HepG2 (cell line): ENCODE results near the gene TTBK2. TPM values are rescaled to one million over a fixed set of nuclear protein-coding genes. Genes with fewer than 3 reads are reported as not detected.
A peak's percentile ranks its signal among the peaks of the same experiment; 100 is the strongest.

ENCODE experiments used
- ARHGAP35 ChIP-seq: sonication (generic); formaldehyde crosslinking; IDR thresholded peaks from 2 replicates; pipeline ENCODE4 v1.9.0; 2022; ENCODE audit warnings: mild to moderate bottlenecking, inconsistent platforms, moderate library complexity, missing genetic modification reagents, borderline replicate concordance
- ASH2L ChIP-seq: fragments of 300-600, 200-600 bp; sonication (generic); IDR thresholded peaks from 2 replicates; pipeline ENCODE4 v1.7.0; 2017; ENCODE audit warnings: low read depth, mild to moderate bottlenecking, moderate library complexity, mixed read lengths, low read length; ENCODE audit not compliant: insufficient read length
- IKZF4 ChIP-seq: sonication (generic); formaldehyde crosslinking; IDR thresholded peaks from 2 replicates; pipeline ENCODE4 v1.5.1; 2020; ENCODE audit warnings: borderline replicate concordance, mild to moderate bottlenecking, low read depth, missing genetic modification reagents; ENCODE audit errors: not compliant biosample characterization
- MED1 ChIP-seq: sonication (generic); formaldehyde crosslinking; IDR thresholded peaks from 2 replicates; pipeline ENCODE4 v1.4.0; 2020; ENCODE audit warnings: missing genetic modification reagents
- MYNN ChIP-seq: sonication (generic); formaldehyde crosslinking; IDR thresholded peaks from 2 replicates; pipeline ENCODE4 v1.4.0; 2020; ENCODE audit warnings: mild to moderate bottlenecking, low read depth, missing genetic modification reagents
- PHF5A ChIP-seq: IDR thresholded peaks from one replicate; pipeline ENCODE4 v1.6.1; 2018; ENCODE audit warnings: low read depth, missing genetic modification reagents; ENCODE audit not compliant: unreplicated experiment
- SMYD3 ChIP-seq: sonication (generic); formaldehyde crosslinking; IDR thresholded peaks from 2 replicates; pipeline ENCODE4 v1.8.1; 2023; ENCODE audit warnings: mild to moderate bottlenecking, missing genetic modification reagents
- TRIM24 ChIP-seq: sonication (generic); formaldehyde crosslinking; IDR thresholded peaks from 2 replicates; pipeline ENCODE4 v1.8.0; 2022; ENCODE audit warnings: mild to moderate bottlenecking, missing genetic modification reagents
- ZNF333 ChIP-seq: sonication (generic); formaldehyde crosslinking; IDR thresholded peaks from 2 replicates; pipeline ENCODE4 v1.4.0; 2020; ENCODE audit warnings: mild to moderate bottlenecking, missing genetic modification reagents, borderline replicate concordance
- ZNF460 ChIP-seq: sonication (generic); formaldehyde crosslinking; IDR thresholded peaks from 2 replicates; pipeline ENCODE4 v1.5.1; 2020; ENCODE audit warnings: missing genetic modification reagents, mild to moderate bottlenecking, borderline replicate concordance
- ZNF572 ChIP-seq: sonication (generic); formaldehyde crosslinking; IDR thresholded peaks from 2 replicates; pipeline ENCODE4 v1.5.1; 2020; ENCODE audit warnings: mild to moderate bottlenecking, missing genetic modification reagents
- polyA plus RNA-seq, 8 experiments: library from polyadenylated mRNA; depleted of rRNA in 3 of 8; stranded (reverse) in 7 of 8; unstranded in 1 of 8; fragments of >200 nt; fragmentation: Illumina TruSeq in 4 of 8; extraction: Trizol in 4 of 8; gene quantifications; 2 replicates each; pipeline versions ENCODE4 v1.2.1 to v1.2.3, GENCODE V29; 2011 to 2016; ENCODE audit warnings: low read depth in 4 of 8, missing spikeins in 1 of 8, mixed read lengths in 1 of 8; ENCODE audit not compliant: insufficient read depth in 1 of 8
- total RNA-seq, 5 experiments: library from RNA; depleted of rRNA; stranded (reverse); fragments of >200 nt; fragmentation: Illumina TruSeq; extraction: Trizol; gene quantifications; 2 replicates each; pipeline ENCODE4 v1.2.3, GENCODE V29; 2016; ENCODE audit warnings: low read depth in 1 of 5
- TF ChIP-seq, protein P1 (sequence below): IDR thresholded peaks from 2 replicates; pipeline ENCODE4 v1.6.1; 2012; ENCODE audit warnings: inconsistent platforms
- TF ChIP-seq, protein P2 (sequence below): sonication (generic); formaldehyde crosslinking; IDR thresholded peaks from 2 replicates; pipeline ENCODE4 v1.8.0; 2022; ENCODE audit warnings: mild to moderate bottlenecking, missing genetic modification reagents, borderline replicate concordance
- TF ChIP-seq, protein P3 (sequence below): sonication (generic); formaldehyde crosslinking; IDR thresholded peaks from 2 replicates; pipeline ENCODE4 v1.4.0; 2020; ENCODE audit warnings: low read depth, mild to moderate bottlenecking, missing genetic modification reagents
- TF ChIP-seq, protein P4 (sequence below): sonication (generic); formaldehyde crosslinking; IDR thresholded peaks from 2 replicates; pipeline ENCODE4 v1.4.0; 2020; ENCODE audit warnings: missing genetic modification reagents
- TF ChIP-seq, protein P5 (sequence below): sonication (generic); formaldehyde crosslinking; IDR thresholded peaks from 2 replicates; pipeline ENCODE4 v1.4.0; 2020; ENCODE audit warnings: mild to moderate bottlenecking, missing genetic modification reagents

Gene TTBK2
- total and polyA plus RNA-seq, 2 of the 13 experiments (the other 11 are each of a cell fraction or from before 2014, with no cell fraction given): 5.1 to 7.4 TPM

DNA sequence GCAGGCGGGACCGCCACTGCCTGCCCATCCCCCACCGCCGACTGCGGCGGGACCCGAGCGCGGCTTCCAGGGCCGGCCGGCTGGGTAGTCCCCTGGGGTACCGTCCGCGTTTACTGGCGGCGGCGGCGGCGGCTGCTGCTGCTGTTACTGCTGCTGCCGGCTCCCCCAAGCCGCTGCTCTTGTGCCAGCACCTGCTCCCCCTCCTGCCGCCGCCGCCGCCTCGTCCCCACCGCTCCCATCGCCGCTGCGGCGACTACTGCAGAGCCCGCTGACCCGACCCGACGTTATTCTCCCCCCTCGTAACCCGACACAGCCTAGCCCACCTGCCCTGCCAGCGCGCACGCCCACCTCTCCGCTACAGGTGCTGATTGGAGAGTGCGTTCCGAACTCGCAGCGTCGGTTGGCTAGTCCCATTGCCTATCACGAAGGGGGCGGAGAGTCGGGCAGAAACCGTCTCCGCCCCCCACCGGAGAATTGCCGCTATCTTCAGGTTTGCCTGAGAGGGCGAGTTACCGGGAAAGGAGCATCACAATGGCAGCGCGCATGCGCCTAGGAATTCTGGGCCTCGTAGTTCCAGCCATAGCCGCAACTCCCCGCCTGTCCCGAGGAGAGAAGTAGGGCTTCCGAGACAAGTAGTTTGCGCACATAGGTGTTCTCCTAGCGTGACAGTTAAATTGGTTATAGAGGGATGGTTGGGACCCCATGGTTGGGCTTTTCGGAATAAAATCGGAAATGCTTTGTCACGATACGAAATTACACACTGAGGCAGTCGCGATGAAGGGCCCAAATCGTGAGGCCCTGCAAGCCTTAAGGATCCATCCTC lies at the start of gene TTBK2 (continued):
- TF ChIP-seq ZNF333 (CRISPR knock-in tag) (0 out of 2 replicates have a peak, but pooled peaks have one; percentile 75), SMYD3 (CRISPR knock-in tag) (no peak), ASH2L (peak; percentile 89), ARHGAP35 (CRISPR knock-in tag) (no peak), MED1 (CRISPR knock-in tag) (peak; percentile 51; the same call in 1 of the 2 replicates), MYNN (no peak), ZNF460 (CRISPR knock-in tag) (no peak), ZNF572 (no peak), PHF5A (no peak), TRIM24 (CRISPR knock-in tag) (no peak), IKZF4 (CRISPR knock-in tag) (no peak)
- TF ChIP-seq, protein P1, sequence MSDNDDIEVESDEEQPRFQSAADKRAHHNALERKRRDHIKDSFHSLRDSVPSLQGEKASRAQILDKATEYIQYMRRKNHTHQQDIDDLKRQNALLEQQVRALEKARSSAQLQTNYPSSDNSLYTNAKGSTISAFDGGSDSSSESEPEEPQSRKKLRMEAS: no peak; the same call in 1 of the 2 replicates
- TF ChIP-seq, protein P2, sequence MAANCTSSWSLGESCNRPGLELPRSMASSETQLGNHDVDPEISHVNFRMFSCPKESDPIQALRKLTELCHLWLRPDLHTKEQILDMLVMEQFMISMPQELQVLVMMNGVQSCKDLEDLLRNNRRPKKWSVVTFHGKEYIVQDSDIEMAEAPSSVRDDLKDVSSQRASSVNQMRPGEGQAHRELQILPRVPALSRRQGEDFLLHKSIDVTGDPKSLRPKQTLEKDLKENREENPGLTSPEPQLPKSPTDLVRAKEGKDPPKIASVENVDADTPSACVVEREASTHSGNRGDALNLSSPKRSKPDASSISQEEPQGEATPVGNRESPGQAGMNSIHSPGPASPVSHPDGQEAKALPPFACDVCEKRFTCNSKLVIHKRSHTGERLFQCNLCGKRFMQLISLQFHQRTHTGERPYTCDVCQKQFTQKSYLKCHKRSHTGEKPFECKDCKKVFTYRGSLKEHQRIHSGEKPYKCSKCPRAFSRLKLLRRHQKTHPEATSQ (CRISPR knock-in tag): no peak
- TF ChIP-seq, protein P3, sequence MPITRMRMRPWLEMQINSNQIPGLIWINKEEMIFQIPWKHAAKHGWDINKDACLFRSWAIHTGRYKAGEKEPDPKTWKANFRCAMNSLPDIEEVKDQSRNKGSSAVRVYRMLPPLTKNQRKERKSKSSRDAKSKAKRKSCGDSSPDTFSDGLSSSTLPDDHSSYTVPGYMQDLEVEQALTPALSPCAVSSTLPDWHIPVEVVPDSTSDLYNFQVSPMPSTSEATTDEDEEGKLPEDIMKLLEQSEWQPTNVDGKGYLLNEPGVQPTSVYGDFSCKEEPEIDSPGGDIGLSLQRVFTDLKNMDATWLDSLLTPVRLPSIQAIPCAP: no peak
- TF ChIP-seq, protein P4, sequence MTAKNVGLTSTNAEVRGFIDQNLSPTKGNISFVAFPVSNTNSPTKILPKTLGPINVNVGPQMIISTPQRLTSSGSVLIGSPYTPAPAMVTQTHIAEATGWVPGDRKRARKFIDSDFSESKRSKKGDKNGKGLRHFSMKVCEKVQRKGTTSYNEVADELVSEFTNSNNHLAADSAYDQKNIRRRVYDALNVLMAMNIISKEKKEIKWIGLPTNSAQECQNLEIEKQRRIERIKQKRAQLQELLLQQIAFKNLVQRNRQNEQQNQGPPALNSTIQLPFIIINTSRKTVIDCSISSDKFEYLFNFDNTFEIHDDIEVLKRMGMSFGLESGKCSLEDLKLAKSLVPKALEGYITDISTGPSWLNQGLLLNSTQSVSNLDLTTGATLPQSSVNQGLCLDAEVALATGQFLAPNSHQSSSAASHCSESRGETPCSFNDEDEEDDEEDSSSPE (CRISPR knock-in tag): no peak
- TF ChIP-seq, protein P5, sequence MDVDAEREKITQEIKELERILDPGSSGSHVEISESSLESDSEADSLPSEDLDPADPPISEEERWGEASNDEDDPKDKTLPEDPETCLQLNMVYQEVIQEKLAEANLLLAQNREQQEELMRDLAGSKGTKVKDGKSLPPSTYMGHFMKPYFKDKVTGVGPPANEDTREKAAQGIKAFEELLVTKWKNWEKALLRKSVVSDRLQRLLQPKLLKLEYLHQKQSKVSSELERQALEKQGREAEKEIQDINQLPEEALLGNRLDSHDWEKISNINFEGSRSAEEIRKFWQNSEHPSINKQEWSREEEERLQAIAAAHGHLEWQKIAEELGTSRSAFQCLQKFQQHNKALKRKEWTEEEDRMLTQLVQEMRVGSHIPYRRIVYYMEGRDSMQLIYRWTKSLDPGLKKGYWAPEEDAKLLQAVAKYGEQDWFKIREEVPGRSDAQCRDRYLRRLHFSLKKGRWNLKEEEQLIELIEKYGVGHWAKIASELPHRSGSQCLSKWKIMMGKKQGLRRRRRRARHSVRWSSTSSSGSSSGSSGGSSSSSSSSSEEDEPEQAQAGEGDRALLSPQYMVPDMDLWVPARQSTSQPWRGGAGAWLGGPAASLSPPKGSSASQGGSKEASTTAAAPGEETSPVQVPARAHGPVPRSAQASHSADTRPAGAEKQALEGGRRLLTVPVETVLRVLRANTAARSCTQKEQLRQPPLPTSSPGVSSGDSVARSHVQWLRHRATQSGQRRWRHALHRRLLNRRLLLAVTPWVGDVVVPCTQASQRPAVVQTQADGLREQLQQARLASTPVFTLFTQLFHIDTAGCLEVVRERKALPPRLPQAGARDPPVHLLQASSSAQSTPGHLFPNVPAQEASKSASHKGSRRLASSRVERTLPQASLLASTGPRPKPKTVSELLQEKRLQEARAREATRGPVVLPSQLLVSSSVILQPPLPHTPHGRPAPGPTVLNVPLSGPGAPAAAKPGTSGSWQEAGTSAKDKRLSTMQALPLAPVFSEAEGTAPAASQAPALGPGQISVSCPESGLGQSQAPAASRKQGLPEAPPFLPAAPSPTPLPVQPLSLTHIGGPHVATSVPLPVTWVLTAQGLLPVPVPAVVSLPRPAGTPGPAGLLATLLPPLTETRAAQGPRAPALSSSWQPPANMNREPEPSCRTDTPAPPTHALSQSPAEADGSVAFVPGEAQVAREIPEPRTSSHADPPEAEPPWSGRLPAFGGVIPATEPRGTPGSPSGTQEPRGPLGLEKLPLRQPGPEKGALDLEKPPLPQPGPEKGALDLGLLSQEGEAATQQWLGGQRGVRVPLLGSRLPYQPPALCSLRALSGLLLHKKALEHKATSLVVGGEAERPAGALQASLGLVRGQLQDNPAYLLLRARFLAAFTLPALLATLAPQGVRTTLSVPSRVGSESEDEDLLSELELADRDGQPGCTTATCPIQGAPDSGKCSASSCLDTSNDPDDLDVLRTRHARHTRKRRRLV: no peak
